K562 (cell line): ENCODE data around the gene ABLIM1. TPM values are rescaled to one million over a fixed set of nuclear protein-coding genes. Genes with fewer than 3 reads are reported as not detected.
A peak's percentile ranks its signal among the peaks of the same experiment; 100 is the strongest.

ENCODE experiments used
- ATAC-seq: fragments of 200-7000 bp; cut with Tn5 transposase; 3 replicates; pipeline ENCODE4 v1.9.1; 2020; ENCODE audit warnings: moderate library complexity
- BruUV-seq: library from RNA; stranded (reverse); fragments of 400-500 nt; replicated peaks from 2 replicates; lab custom pipeline; 2021; lab: Mats Ljungman, UMichigan
- CTCF ChIA-PET: fragments of 300-600 bp; formaldehyde crosslinking; extraction: SDS; loops from one replicate; lab custom pipeline; 2021; ENCODE audit warnings: low intra/inter-chr PET ratio; lab: Yijun Ruan, JAX
- POLR2A ChIA-PET: fragments of 300-600, 350-650 bp; sonication (Branson Sonifier 250); formaldehyde crosslinking; extraction: SDS; loops from one replicate; lab custom pipeline; 2021; ENCODE audit warnings: antibody characterized with exemption, inconsistent platforms; lab: Yijun Ruan, JAX
- DNase-seq, 4 experiments: peaks; one replicate each; pipeline versions ENCODE4 v3.0.0 to v3.0.0-alpha.2; 2011 to 2018; ENCODE audit warnings: low spot score in 3 of 4, mixed read lengths in 3 of 4; ENCODE audit errors: extremely low read depth in 1 of 4
- FAIRE-seq: peaks from 2 replicates; lab custom pipeline; 2011; peaks lifted over from hg19 to GRCh38; lab: Jason Lieb, UNC
- H2AFZ ChIP-seq: 2 replicates; pipeline ENCODE4 v1.6.0; 2011; ENCODE audit warnings: low read depth, low read length, control low read depth, inconsistent platforms
- H3K27ac ChIP-seq: fragments of 200-600 bp; 3 replicates; pipeline ENCODE4 v1.8.0; 2011; ENCODE audit warnings: low read depth, mild to moderate bottlenecking, control low read depth, inconsistent platforms, low read length, moderate library complexity, mixed read lengths; ENCODE audit errors: extremely low read depth
- H3K27me3 ChIP-seq, 2 experiments: fragments of 300-600 bp in 1 of 2; 2 replicates in 1 of 2; 3 replicates in 1 of 2; pipeline versions ENCODE4 v1.6.0 to v1.8.0; 2011; ENCODE audit warnings: inconsistent platforms in 2 of 2, low read length in 2 of 2, mild to moderate bottlenecking in 1 of 2, mixed read lengths in 1 of 2, moderate library complexity in 1 of 2; ENCODE audit not compliant: control insufficient read depth in 2 of 2, insufficient read depth in 2 of 2
- H3K36me3 ChIP-seq: fragments of 300-600 bp; 3 replicates; pipeline ENCODE4 v1.8.0; 2011; ENCODE audit warnings: mild to moderate bottlenecking, low read length, inconsistent platforms; ENCODE audit not compliant: control insufficient read depth, insufficient read depth
- H3K4me1 ChIP-seq, 2 experiments: fragments of 200-600 bp in 1 of 2; replicated peaks in 1 of 2; 2 replicates in 1 of 2; 3 replicates in 1 of 2; pipeline versions ENCODE4 v1.5.1 to v1.8.0; 2011; ENCODE audit warnings: inconsistent platforms in 2 of 2, low read length in 2 of 2, mild to moderate bottlenecking in 1 of 2, mixed read lengths in 1 of 2, moderate library complexity in 1 of 2; ENCODE audit not compliant: control insufficient read depth in 2 of 2, insufficient read depth in 2 of 2
- H3K4me2 ChIP-seq: 2 replicates; pipeline ENCODE4 v1.6.1; 2011; ENCODE audit warnings: low read length, control low read depth, inconsistent platforms, mixed read lengths; ENCODE audit not compliant: insufficient read depth
- H3K4me3 ChIP-seq: fragments of 200-600 bp; sonication (generic), shearing (Covaris generic); 2 replicates; pipeline ENCODE4 v1.5.1; 2016; ENCODE audit warnings: control low read depth, inconsistent platforms
- H3K79me2 ChIP-seq: fragments of 200-600 bp; 3 replicates; pipeline ENCODE4 v1.8.0; 2011; ENCODE audit warnings: low read length, inconsistent platforms; ENCODE audit not compliant: control insufficient read depth, insufficient read depth
- H3K9ac ChIP-seq, 2 experiments: 2 replicates each; pipeline versions ENCODE4 v1.6.0 to v1.6.1; 2011; ENCODE audit warnings: low read depth in 2 of 2, low read length in 2 of 2, control low read depth in 1 of 2, inconsistent platforms in 1 of 2, mild to moderate bottlenecking in 1 of 2, mixed read lengths in 1 of 2; ENCODE audit not compliant: insufficient read depth in 1 of 2
- H3K9me1 ChIP-seq: one replicate; pipeline ENCODE4 v1.6.0; 2011; ENCODE audit warnings: inconsistent platforms, mild to moderate bottlenecking, low read length, moderate library complexity; ENCODE audit not compliant: control insufficient read depth, insufficient read depth
- H3K9me3 ChIP-seq: replicated peaks from 2 replicates; pipeline ENCODE4 v1.5.1; 2011; ENCODE audit warnings: low read depth, low read length, inconsistent platforms; ENCODE audit not compliant: control insufficient read depth, insufficient read depth
- H4K20me1 ChIP-seq: replicated peaks from 2 replicates; pipeline ENCODE4 v1.6.1; 2011; ENCODE audit warnings: low read length, inconsistent platforms, mixed read lengths; ENCODE audit not compliant: control insufficient read depth, insufficient read depth
- CTCF ChIP-seq, 3 experiments: IDR thresholded peaks in 2 of 3; conservative IDR thresholded peaks in 1 of 3; 2 replicates each; pipeline ENCODE4 v1.5.1; 2011 to 2012; ENCODE audit warnings: low read length in 3 of 3, mild to moderate bottlenecking in 3 of 3, control low read depth in 2 of 3, improper control_type of control experiment in 1 of 3, inconsistent platforms in 1 of 3, low read depth in 1 of 3, mixed read lengths in 1 of 3, moderate library complexity in 1 of 3; ENCODE audit not compliant: insufficient read depth in 2 of 3
- RAD21 ChIP-seq, 2 experiments: fragments of 250-450 bp in 1 of 2; fragments of 450-650 bp in 1 of 2; sonication (Bioruptor Pico) in 1 of 2; formaldehyde crosslinking in 1 of 2; IDR thresholded peaks in 1 of 2; conservative IDR thresholded peaks in 1 of 2; 2 replicates each; pipeline versions ENCODE4 v1.4.0 to v1.8.0; 2020 to 2022; ENCODE audit warnings: mild to moderate bottlenecking in 2 of 2, moderate library complexity in 1 of 2
- RBM15 ChIP-seq: fragments of 200-400 bp; formaldehyde crosslinking; IDR thresholded peaks from 2 replicates; pipeline ENCODE4 v1.6.1; 2018; ENCODE audit warnings: mild to moderate bottlenecking, low read length, moderate library complexity; ENCODE audit not compliant: insufficient read depth
- THAP7 ChIP-seq: fragments of 250-450 bp; sonication (Bioruptor Pico); IDR thresholded peaks from 2 replicates; pipeline ENCODE4 v1.5.0; 2021
- ZEB2 ChIP-seq: fragments of 450-650 bp; IDR thresholded peaks from 2 replicates; pipeline ENCODE4 v1.6.1; 2016
- WGBS: fragments of 100-300 bp; shearing (Covaris generic); methylation state at CpG from one replicate; pipeline ENCODE4 v1.1.6; 2016; ENCODE audit warnings: low coverage, mixed read lengths; ENCODE audit not compliant: insufficient coverage; ENCODE audit errors: missing lambda C conversion rate; 5-methylcytosine and 5-hydroxymethylcytosine counted together
- in situ Hi-C: fragments of 300-500 bp; cut with MboI; formaldehyde crosslinking; loops from 4 replicates; pipeline ENCODE4 v1.15.0; 2018; ENCODE audit warnings: inconsistent platforms, mixed read lengths
- intact Hi-C: fragments of 100-400 bp; cut with micrococcal nuclease; formaldehyde crosslinking; loops from 2 replicates; pipeline ENCODE4 v1.14.2; 2022
- polyA plus RNA-seq, 8 experiments: library from polyadenylated mRNA; depleted of rRNA in 4 of 8; stranded (reverse) in 5 of 8; unstranded in 3 of 8; fragments of >200 nt; fragmentation: Nextera tagmentation in 2 of 8; fragmentation: Illumina TruSeq in 1 of 8; extraction: Ambion mirVana in 2 of 8; extraction: Trizol in 1 of 8; gene quantifications; 2 replicates each; pipeline versions ENCODE4 v1.2.1 to v1.2.3, GENCODE V29; 2011 to 2014; ENCODE audit warnings: inconsistent platforms in 1 of 8, missing spikeins in 1 of 8
- total RNA-seq, 7 experiments: library from RNA; depleted of rRNA in 6 of 7; stranded (reverse); fragments of >200 nt in 6 of 7; fragmentation: Illumina TruSeq in 2 of 7; extraction: Trizol in 2 of 7; gene quantifications; 2 replicates each; pipeline versions ENCODE4 v1.2.1 to v1.2.3, GENCODE V29; 2011 to 2021; ENCODE audit warnings: low replicate concordance in 1 of 7

The ABLIM1 gene
- total and polyA plus RNA-seq, 9 of the 15 experiments (the other 6 are each of a cell fraction or from before 2014, with no cell fraction given) = 0.07 to 0.49 (median 0.14) TPM; not detected in 6

GRCh38 chr10:114437473-114438292 is 220.4 kb downstream of the ABLIM1 start:
- Histone ChIP-seq H4K20me1 (no peaks in the 10 kb centered on the region), H3K79me2 (no peaks in the 10 kb centered on the region), H3K9me1 (no peaks in the 10 kb centered on the region), H3K9ac (no peak overlapping the region), H3K27ac (no peak overlapping the region), H3K27me3 (peaks cover 0 to 4% of the 10 kb centered on the region in 2 experiments; a peak in 2 of 5 replicates), H2AFZ (no peak overlapping the region), H3K4me2 (no peak overlapping the region), H3K4me3 (no peak overlapping the region), H3K9me3 (no peaks in the 10 kb centered on the region), H3K36me3 (no peaks in the 10 kb centered on the region), H3K4me1 (no peaks in the 10 kb centered on the region)
- in situ Hi-C loops = no loop called here
- peak; percentile 23 for FAIRE-seq
- peak in 3 of 4 experiments; percentile 9 to 32 (median 27) for DNase-seq
- 0% methylated on average over 8 of the region's 9 CpGs for WGBS
- ChIA-PET CTCF (no interaction called here), POLR2A (interaction anchor here (0.6 kb wide), 1 partner anchor 384 kb away, joined by 3 read pairs; the partner anchor contains the start of gene FHIP2A)
- BruUV-seq = no TSS peak
- peak; percentile 41; the same call in 1 of the 3 replicates for ATAC-seq
- intact Hi-C loops = loop anchor here (2.0 kb wide), 1 partner anchor 133 kb away; no protein-coding TSS in a partner anchor
- TF ChIP-seq CTCF (IDR thresholded peaks at IDR 0.05 in 2 of 3, conservative IDR thresholded peaks at IDR 0.05 in 1 of 3; ENCODE audit: insufficient read depth in 2 of 3, low read depth in 1 of 3, low read length in 3 of 3) = peak in 2 of 3 experiments; percentile 38 to 41; a peak in 3 of 6 replicates
- TF ChIP-seq ZEB2 = no peak
- 0 out of 4 replicates have a peak, but pooled peaks have one; percentile 10 to 16 for TF ChIP-seq RAD21 (CRISPR knock-in tag; conservative IDR thresholded peaks at IDR 0.05 in 1 of 2, IDR thresholded peaks at IDR 0.05 in 1 of 2)
- no peak for TF ChIP-seq RBM15
- TF ChIP-seq THAP7 (CRISPR knock-in tag) = no peak
